HG03103 (cell line): ENCODE results near the gene CFAP299.

Source experiments
- ATAC-seq: cut with Tn5 transposase; IDR thresholded peaks from one replicate; pipeline ENCODE4 v1.9.1; 2021; ENCODE audit warnings: low read depth; ENCODE audit not compliant: unreplicated experiment

CFAP299 gene

GRCh38 chr4:80492761-80493160 is 157.2 kb downstream of the CFAP299 start:
- ATAC-seq: no peak

GRCh38 chr4:80495865-80496264 is 160.3 kb downstream of the CFAP299 start:
- ATAC-seq: no peak

GRCh38 chr4:80498725-80499124 is 163.2 kb downstream of the CFAP299 start:
- ATAC-seq: no peak

GRCh38 chr4:80500613-80501012 is 165.1 kb downstream of the CFAP299 start:
- ATAC-seq: no peak

DNA sequence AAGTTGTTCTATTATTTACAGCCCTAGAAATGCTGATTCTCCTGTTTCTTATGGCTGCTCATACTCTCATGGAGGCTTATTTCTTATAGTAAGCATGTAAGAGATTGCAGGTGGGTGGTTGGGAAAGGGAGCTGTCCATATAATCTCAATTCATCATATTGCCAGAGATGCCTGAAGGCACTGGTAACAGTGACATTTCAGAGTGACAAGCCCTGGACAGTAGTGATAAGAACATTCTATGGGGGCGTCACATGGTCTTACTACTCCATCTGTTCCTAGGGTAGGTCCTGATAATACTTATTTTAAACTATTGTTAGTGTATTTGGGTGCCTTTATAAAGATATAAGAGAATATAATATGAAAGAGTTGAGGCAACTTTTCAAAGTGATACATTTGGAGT is 171.5 kb downstream of the CFAP299 start:
- ATAC-seq: no peak

DNA sequence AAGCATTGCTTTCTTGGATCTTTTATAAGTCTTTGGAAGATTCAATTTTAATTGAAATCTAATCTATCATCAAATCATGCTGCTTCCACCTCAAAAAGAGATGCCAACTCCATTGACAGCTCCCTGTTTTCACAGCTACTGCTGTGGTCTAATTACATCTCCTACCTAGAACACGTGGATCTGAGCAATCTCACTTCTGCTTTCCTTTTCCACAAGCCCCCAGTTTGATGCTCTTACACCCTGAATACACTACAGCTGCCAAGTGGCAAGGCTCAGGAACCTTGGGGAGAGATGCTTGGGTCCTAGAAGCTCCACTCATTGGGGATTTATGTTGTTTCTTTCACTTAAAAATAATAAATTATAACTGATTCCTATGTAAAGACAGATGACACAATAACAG is 172.0 kb downstream of the CFAP299 start:
- ATAC-seq: peak; percentile 95

DNA sequence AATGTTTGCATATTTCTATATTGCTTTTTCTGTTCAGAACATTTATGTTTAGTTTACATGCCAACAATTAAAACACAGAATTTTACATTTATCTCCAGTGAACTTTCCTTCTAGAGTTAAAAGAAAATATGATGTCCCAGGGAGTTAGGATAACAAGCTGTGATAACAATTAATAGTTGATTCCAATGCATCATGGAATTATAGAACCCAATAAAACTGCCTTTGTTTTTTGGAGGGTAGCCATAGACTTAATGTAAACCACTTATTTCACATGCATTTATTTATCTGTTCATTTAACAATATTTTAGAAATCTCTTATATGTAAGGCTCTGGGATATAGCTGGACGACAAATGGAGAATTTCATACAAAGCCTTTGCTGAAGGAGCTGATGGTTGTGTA is 180.0 kb downstream of the CFAP299 start:
- ATAC-seq: no peak

GRCh38 chr4:80521438-80521837 is 185.9 kb downstream of the CFAP299 start:
- peak; percentile 95 for ATAC-seq

DNA sequence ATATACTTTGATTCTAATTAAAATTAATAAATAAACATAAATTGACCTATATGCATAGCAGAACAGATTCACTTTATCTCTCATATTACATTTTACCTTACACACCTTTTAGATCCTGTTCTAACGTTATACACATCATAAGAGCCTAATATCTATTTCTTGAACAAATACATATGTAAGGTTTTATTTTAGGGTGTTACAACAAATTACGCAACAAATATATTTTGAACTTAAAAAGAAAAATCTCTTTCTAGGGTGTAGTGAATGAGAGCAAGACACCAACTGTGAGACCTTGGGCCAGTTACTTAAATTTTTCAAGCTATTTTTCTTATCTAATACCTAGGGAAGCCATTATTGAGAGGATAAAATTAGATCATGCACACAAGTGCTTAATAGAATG is 191.2 kb downstream of the CFAP299 start:
- ATAC-seq: no peak

GRCh38 chr4:80529026-80529425 is 193.5 kb downstream of the CFAP299 start:
- no peak for ATAC-seq

DNA sequence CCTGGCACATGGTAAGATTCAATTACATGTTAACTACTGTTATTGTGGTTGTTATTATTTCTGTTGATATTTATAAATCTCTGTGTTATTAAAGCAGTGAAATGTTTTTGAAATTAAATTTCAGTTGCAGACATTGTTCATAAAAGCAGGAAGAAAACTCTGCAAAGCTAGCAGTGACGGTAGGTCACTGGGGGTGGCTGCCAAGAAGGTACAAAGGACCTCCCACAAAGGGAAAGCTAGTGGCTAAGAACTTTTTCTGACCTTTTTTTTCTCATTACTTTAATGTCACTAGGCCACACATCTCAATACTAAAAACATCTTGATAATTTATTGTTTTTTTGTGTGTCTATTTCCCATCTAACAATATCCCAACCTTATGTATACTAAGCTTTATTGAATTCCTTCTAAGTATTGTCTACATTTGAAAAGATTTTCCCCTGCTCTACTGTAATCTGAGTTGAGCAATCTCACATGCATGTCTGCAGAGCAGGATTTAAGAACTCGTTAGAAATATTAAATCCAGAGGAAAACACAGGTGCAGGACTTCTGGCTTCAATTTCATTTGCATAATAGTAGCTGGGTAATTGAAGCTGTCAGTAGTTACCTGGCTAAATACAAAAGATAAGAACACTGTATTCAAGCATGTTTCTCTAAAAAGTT is 197.3 kb downstream of the CFAP299 start:
- no peak for ATAC-seq

GRCh38 chr4:80535551-80535950 is 200.0 kb downstream of the CFAP299 start:
- no peak for ATAC-seq

- ATAC-seq: no peak
Observed at GRCh38 chr4:80538276-80538926, 202.9 kb downstream of the CFAP299 start.

GRCh38 chr4:80539190-80539589 is 203.7 kb downstream of the CFAP299 start:
- ATAC-seq: no peak

GRCh38 chr4:80540349-80540748 is 204.8 kb downstream of the CFAP299 start:
- ATAC-seq: no peak

DNA sequence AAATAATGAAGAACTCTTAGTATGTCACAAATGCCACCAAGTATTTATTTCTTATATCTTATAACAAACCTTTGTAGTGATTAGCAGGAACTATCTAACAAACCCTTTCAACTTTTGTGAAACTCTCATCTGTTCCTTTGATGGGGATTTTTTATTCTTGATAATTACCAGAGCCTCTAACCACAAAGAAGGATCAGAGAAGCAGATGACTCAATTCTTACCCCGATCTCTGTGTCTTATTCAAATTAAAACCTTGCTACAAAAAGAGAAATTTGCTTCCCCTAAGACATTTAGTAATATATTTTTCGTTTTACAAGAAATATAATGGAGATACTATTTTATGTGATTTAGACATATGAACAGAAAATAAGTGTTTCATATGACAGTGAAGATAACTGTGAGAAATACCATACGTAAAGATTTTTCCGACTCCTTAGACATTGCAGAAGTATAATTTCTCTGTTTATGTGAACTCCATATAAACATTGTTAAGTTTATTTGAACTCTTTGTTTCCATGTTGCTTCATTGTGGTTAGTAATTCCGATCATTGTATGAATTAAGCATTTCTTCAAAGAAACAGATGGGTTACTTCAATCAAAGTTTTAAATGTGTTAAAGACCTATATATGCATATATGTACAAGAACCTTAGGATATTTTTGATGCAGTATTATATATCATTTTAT is 205.4 kb downstream of the CFAP299 start:
- ATAC-seq: peak; percentile 94

GRCh38 chr4:80542747-80543146 is 207.2 kb downstream of the CFAP299 start:
- ATAC-seq: no peak

- no peak for ATAC-seq
Observed at GRCh38 chr4:80560337-80560736, 224.8 kb downstream of the CFAP299 start.

- ATAC-seq: no peak
Observed at GRCh38 chr4:80566203-80566872, 230.8 kb downstream of the CFAP299 start.

DNA sequence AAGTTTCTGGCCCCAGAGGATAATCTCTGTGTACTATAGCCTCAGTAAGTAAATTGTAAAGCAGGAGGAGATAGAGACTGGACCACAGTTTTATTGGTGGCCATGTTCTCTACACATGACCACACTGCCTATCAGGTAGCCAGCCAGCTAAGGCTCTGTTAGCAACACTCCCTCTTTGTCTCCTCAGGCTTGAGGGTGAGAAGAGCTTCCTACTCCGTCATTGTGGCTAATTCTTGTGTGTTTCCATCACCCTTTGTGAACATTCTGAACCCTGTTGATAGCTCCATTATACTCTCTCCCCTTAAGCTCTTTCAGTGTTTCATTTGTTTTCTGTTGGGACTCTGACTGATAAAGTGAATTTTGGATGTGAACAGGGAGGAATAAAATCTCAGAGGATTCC is 233.4 kb downstream of the CFAP299 start:
- no peak for ATAC-seq

DNA sequence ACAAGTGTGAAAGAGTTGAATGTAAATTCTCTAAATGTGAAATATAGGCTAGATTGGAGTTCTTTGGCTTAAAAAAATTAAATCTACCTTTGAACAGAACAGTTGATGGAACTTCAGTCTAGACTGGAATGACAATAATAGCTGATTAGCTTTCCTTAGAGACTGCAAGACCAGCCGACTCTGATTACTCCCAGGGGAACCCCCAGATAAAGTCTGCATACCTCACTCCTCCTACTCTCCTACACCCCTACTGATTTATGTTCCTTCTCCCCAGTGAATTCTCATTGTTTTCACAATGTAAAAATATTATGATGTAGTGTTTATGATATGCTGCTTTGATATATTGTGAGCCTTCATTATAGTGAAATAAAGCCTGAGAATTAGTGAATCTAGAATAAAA is 241.3 kb downstream of the CFAP299 start:
- ATAC-seq: no peak
